ENCODE measurements around the gene GREB1.

GREB1 gene

GRCh38 chr2:11621410-11621809, 87.6 kb downstream of the GREB1 start:
- Histone ChIP-seq H3K9me3 (ENCODE audit: control insufficient read depth, insufficient read depth, low read length) (no peaks in the 10 kb centered on the region), H3K36me3 (ENCODE audit: insufficient read depth, low read length) (peaks cover 4% of the 10 kb centered on the region; the same call in 1 of the 2 replicates), H3K4me1 (ENCODE audit: insufficient read depth, low read length) (no peaks in the 10 kb centered on the region), H3K9ac (ENCODE audit: low read depth, low read length) (no peak overlapping the region)

GRCh38 chr2:11622611-11623010, 88.8 kb downstream of the GREB1 start:
- Histone ChIP-seq H3K9me3 (ENCODE audit: control insufficient read depth, insufficient read depth, low read length) (peaks cover 9% of the 10 kb centered on the region), H3K9ac (ENCODE audit: low read depth, low read length) (no peak overlapping the region), H3K36me3 (ENCODE audit: insufficient read depth, low read length) (peaks cover 12% of the 10 kb centered on the region; the same call in 1 of the 2 replicates), H3K4me1 (ENCODE audit: insufficient read depth, low read length) (no peaks in the 10 kb centered on the region)

DNA sequence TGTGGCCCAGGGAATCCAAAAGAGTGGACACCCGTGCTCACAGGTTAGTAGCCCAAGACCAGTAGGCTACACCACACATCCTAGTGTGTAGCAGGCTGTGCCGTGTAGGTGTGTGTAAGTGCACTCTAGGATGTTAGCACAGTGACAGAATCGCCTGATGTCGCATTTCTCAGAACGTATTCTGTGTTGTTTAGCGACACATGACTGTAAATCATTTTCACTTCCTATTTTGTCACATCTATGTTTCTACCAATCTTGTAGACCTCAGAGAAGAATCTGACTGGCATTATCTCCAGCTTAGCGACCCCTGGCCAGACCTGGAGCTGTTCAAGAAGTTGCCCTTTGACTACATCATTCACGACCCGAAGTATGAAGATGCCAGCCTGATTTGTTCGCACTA, 91.0 kb downstream of the GREB1 start:
- peaks cover 9% of the 10 kb centered on the region for H3K9me3 ChIP-seq (ENCODE audit: control insufficient read depth, insufficient read depth, low read length)
- H3K4me1 ChIP-seq (ENCODE audit: insufficient read depth, low read length): no peaks in the 10 kb centered on the region
- H3K9ac ChIP-seq (ENCODE audit: low read depth, low read length): no peak overlapping the region
- peaks cover 12% of the 10 kb centered on the region; the same call in 1 of the 2 replicates for H3K36me3 ChIP-seq (ENCODE audit: insufficient read depth, low read length)

GRCh38 chr2:11625671-11626070, 91.8 kb downstream of the GREB1 start:
- no peaks in the 10 kb centered on the region for H3K4me1 ChIP-seq (ENCODE audit: insufficient read depth, low read length)
- H3K9ac ChIP-seq (ENCODE audit: low read depth, low read length): no peak overlapping the region
- peaks cover 12% of the 10 kb centered on the region; the same call in 1 of the 2 replicates for H3K36me3 ChIP-seq (ENCODE audit: insufficient read depth, low read length)
- peaks cover 9% of the 10 kb centered on the region for H3K9me3 ChIP-seq (ENCODE audit: control insufficient read depth, insufficient read depth, low read length)

DNA sequence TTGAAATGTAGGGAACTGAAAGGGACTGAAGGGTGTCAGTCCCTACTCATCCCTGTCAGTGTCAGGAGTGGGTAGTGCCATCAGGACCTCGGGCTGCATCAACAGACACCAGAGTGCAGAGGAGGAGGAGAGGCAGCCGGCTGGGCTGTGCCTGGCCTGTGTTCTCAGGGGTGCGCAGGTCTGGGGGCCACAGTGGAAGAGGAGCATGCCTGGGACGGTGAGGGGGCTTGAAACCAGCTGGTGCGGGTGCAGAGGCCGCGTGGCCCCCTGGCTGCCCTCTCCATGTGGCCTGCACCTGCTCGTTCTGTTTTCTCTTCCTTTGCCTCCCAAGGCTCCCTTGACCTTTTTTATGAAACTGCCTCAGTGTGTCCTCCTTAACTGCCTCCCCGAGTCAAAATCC, 94.8 kb downstream of the GREB1 start:
- Histone ChIP-seq H3K9ac (ENCODE audit: low read depth, low read length) (no peak overlapping the region), H3K4me1 (ENCODE audit: insufficient read depth, low read length) (no peaks in the 10 kb centered on the region), H3K36me3 (ENCODE audit: insufficient read depth, low read length) (peaks cover 8% of the 10 kb centered on the region; the same call in 1 of the 2 replicates), H3K9me3 (ENCODE audit: control insufficient read depth, insufficient read depth, low read length) (peaks cover 9% of the 10 kb centered on the region)

DNA sequence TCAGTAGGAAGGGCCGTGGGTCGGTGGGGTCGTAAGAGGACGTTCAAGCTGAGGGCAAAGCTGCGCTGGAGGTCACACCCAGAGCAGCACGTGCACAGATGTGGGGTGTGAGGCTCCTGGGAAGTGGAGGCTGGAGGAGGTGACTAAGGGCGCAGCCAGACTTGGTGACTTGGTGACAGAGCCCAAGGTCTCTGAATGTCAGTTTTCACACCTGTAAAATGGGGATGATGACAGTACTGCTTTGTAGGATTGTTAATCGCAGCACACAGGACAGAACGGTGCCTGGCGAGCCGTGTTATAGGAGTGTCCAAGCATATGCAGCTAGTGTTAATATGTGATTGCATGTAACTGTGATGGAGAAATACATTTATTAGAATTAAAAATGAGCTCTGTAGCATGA, 95.4 kb downstream of the GREB1 start:
- peaks cover 9% of the 10 kb centered on the region for H3K9me3 ChIP-seq (ENCODE audit: control insufficient read depth, insufficient read depth, low read length)
- H3K9ac ChIP-seq (ENCODE audit: low read depth, low read length): no peak overlapping the region
- H3K4me1 ChIP-seq (ENCODE audit: insufficient read depth, low read length): no peaks in the 10 kb centered on the region
- peaks cover 8% of the 10 kb centered on the region; the same call in 1 of the 2 replicates for H3K36me3 ChIP-seq (ENCODE audit: insufficient read depth, low read length)

- peaks cover 8% of the 10 kb centered on the region; the same call in 1 of the 2 replicates for H3K36me3 ChIP-seq (ENCODE audit: insufficient read depth, low read length)
- no peaks in the 10 kb centered on the region for H3K4me1 ChIP-seq (ENCODE audit: insufficient read depth, low read length)
- no peak overlapping the region for H3K9ac ChIP-seq (ENCODE audit: low read depth, low read length)
- peaks cover 9% of the 10 kb centered on the region for H3K9me3 ChIP-seq (ENCODE audit: control insufficient read depth, insufficient read depth, low read length)
Observed at GRCh38 chr2:11629851-11630250, 96.0 kb downstream of the GREB1 start.

DNA sequence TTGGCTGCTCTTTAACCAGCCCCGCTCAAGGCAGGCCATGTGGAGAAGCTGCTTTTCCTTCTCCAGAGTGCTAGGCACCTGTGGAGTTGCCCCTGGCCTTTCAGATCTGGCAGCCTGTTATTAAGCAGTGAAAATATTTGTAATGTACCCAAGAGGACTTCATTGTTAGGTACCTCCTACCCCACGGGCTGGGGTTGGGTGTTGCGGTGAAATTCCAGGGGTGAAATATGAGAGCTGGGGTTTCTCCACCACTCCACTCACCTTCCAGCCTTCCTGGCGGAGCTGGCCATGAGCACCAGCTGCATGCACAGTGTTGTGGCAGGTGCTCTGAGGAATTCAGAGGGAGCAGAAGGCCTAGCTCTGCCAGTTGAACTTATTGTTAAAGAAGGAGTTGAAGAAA, 97.0 kb downstream of the GREB1 start:
- peaks cover 9% of the 10 kb centered on the region for H3K9me3 ChIP-seq (ENCODE audit: control insufficient read depth, insufficient read depth, low read length)
- H3K9ac ChIP-seq (ENCODE audit: low read depth, low read length): no peak overlapping the region
- H3K4me1 ChIP-seq (ENCODE audit: insufficient read depth, low read length): no peaks in the 10 kb centered on the region
- peaks cover 8% of the 10 kb centered on the region; the same call in 1 of the 2 replicates for H3K36me3 ChIP-seq (ENCODE audit: insufficient read depth, low read length)

- Histone ChIP-seq H3K9me3 (ENCODE audit: control insufficient read depth, insufficient read depth, low read length) (peaks cover 9% of the 10 kb centered on the region), H3K9ac (ENCODE audit: low read depth, low read length) (no peak overlapping the region; the same call in 1 of the 2 replicates), H3K36me3 (ENCODE audit: insufficient read depth, low read length) (peaks cover 8% of the 10 kb centered on the region; the same call in 1 of the 2 replicates), H3K4me1 (ENCODE audit: insufficient read depth, low read length) (no peaks in the 10 kb centered on the region)
Observed at GRCh38 chr2:11631462-11631861, 97.6 kb downstream of the GREB1 start.

DNA sequence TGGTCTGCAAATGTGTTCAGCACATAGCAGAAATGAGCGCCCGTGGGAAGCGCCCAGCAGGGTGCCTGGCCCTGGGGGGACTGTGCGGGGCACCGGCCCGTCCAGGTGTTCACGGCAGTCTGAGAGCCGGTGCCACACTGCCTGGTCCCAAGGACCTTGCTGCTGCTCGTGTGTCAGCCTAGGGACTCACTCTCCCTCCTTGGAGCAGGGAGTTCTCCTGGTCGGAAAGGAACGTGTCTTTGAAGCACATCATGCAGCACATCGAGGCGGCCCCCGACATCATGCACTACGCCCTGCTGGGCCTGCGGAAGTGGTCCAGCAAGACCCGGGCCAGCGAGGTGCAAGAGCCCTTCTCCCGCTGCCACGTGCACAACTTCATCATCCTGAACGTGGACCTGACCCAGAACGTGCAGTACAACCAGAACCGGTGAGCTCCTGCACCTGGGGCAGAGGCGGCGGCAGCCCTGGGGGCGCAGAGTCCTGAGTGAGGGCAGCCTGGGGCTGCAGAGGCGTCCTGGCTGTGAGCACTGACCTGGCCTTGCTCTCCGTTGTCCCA, 100.2 kb downstream of the GREB1 start:
- no peak overlapping the region for H3K9ac ChIP-seq (ENCODE audit: low read depth, low read length)
- no peaks in the 10 kb centered on the region for H3K4me1 ChIP-seq (ENCODE audit: insufficient read depth, low read length)

DNA sequence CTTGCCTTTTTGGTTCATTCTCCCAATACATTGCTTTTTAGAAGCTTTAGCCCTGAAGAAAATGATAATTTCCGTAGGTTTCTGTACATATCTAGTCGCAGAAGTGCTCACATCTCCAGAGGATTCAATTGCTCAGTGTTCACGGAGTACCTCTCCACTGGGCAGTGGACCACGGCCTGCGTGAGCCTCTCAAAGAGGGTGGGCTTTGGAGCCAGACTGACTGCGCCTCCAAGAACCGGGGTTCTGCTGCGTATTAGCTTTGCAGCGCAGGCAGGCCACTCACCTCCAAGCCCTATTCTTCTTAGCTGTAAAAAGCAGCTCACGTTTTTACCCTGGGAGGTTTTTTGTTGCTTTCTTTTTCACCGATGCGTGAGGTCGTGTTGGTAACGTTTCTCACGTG, 100.7 kb downstream of the GREB1 start:
- no peak overlapping the region for H3K9ac ChIP-seq (ENCODE audit: low read depth, low read length)
- H3K9me3 ChIP-seq (ENCODE audit: control insufficient read depth, insufficient read depth, low read length): no peaks in the 10 kb centered on the region
- H3K36me3 ChIP-seq (ENCODE audit: insufficient read depth, low read length): peaks cover 5% of the 10 kb centered on the region; the same call in 1 of the 2 replicates
- H3K4me1 ChIP-seq (ENCODE audit: insufficient read depth, low read length): no peaks in the 10 kb centered on the region

More for the DNA sequence above, 100.2 kb downstream of the GREB1 start:
- no peaks in the 10 kb centered on the region for H3K9me3 ChIP-seq (ENCODE audit: control insufficient read depth, insufficient read depth, low read length)
- H3K36me3 ChIP-seq (ENCODE audit: insufficient read depth, low read length): peaks cover 5% of the 10 kb centered on the region; the same call in 1 of the 2 replicates

- Histone ChIP-seq H3K4me1 (ENCODE audit: insufficient read depth, low read length) (no peaks in the 10 kb centered on the region), H3K36me3 (ENCODE audit: insufficient read depth, low read length) (peaks cover 5% of the 10 kb centered on the region; the same call in 1 of the 2 replicates), H3K9ac (ENCODE audit: low read depth, low read length) (no peak overlapping the region), H3K9me3 (ENCODE audit: control insufficient read depth, insufficient read depth, low read length) (no peaks in the 10 kb centered on the region)
Observed at GRCh38 chr2:11635141-11635540, 101.3 kb downstream of the GREB1 start.

DNA sequence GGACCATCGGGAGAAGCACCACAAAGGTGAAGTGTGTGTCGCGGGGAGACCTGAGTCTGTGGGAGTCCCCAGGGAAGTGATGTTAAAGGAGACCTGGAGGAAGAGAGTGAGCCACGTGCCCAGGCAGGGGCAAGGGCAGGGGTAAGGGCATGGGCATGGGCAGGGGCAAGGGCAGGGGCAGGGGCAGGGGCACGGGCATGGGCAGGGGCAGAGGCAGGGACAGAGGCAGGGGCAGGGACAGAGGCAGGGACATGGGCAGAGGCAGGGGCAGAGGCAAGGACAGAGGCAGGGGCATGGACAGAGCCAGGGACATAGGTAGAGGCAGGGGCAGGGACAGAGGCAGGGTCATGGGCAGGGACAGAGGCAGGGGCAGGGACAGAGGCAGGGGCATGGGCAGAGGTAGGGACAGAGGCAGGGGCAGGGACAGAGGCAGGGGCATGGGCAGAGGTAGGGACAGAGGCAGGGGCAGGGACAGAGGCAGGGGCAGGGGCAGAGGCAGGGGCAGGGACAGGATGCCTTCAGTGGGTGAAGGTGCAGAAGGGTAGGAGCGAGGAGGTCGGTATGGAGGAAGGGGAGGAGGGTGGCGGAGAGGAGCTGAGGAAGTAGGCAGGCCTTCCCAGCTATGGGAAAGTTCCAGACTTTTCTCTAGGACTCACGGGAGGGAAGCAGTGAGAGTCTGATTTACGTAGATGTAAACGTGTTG, 102.9 kb downstream of the GREB1 start:
- H3K9me3 ChIP-seq (ENCODE audit: control insufficient read depth, insufficient read depth, low read length): no peaks in the 10 kb centered on the region
- H3K36me3 ChIP-seq (ENCODE audit: insufficient read depth, low read length): peaks cover 5% of the 10 kb centered on the region; the same call in 1 of the 2 replicates

GRCh38 chr2:11637546-11637945, 103.7 kb downstream of the GREB1 start:
- H3K9ac ChIP-seq (ENCODE audit: low read depth, low read length): no peak overlapping the region
- H3K4me1 ChIP-seq (ENCODE audit: insufficient read depth, low read length): no peaks in the 10 kb centered on the region
- H3K36me3 ChIP-seq (ENCODE audit: insufficient read depth, low read length): peaks cover 5% of the 10 kb centered on the region; the same call in 1 of the 2 replicates
- H3K9me3 ChIP-seq (ENCODE audit: control insufficient read depth, insufficient read depth, low read length): no peaks in the 10 kb centered on the region

More for the DNA sequence above, 102.9 kb downstream of the GREB1 start:
- no peaks in the 10 kb centered on the region for H3K4me1 ChIP-seq (ENCODE audit: insufficient read depth, low read length)
- H3K9ac ChIP-seq (ENCODE audit: low read depth, low read length): no peak overlapping the region

DNA sequence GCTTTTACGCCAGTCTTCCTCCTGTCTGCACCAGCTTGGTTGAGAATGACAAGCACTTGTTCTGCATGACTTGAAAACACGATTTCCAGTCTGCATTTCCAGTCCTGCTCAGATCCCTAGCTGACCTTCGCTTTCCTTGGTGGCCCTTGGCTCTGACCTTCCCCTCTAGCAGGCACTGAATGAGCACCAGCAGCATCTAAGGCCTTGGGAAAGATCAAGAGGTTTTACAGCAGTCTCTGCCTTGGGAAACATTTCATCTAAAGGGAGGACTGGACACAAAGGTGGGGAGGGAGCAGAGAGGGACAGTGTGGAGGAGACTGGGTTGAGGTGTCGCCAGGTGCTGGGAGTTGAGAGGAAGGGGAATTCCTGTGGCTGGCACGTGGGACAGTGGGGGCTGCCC, 105.7 kb downstream of the GREB1 start:
- H3K9ac ChIP-seq (ENCODE audit: low read depth, low read length): no peak overlapping the region

More for the DNA sequence above, 105.7 kb downstream of the GREB1 start:
- Histone ChIP-seq H3K36me3 (ENCODE audit: insufficient read depth, low read length) (peaks cover 9% of the 10 kb centered on the region), H3K9me3 (ENCODE audit: control insufficient read depth, insufficient read depth, low read length) (no peaks in the 10 kb centered on the region), H3K4me1 (ENCODE audit: insufficient read depth, low read length) (no peaks in the 10 kb centered on the region)
